ENCODE measurements around the gene CTNNBL1.
A peak's percentile ranks its signal among the peaks of the same experiment; 100 is the strongest.

The CTNNBL1 gene

GRCh38 chr20:37915800-37916570 lies 222.2 kb downstream of the CTNNBL1 start:
- FAIRE-seq (no peak), DNase-seq (ENCODE audit: insufficient read length) (no peak)
- TF ChIP-seq POLR2AphosphoS5 (IDR thresholded peaks at IDR 0.05; ENCODE audit: low read depth, low read length), result no peak
- TF ChIP-seq TAF1 (IDR thresholded peaks at IDR 0.05; ENCODE audit: borderline replicate concordance, low read depth, low read length), result no peak
- no peak for TF ChIP-seq POLR2A (IDR thresholded peaks at IDR 0.05; ENCODE audit: low read depth, low read length)

- DNase-seq (ENCODE audit: insufficient read length) (no peak), FAIRE-seq (no peak)
- no peak for TF ChIP-seq TAF1 (IDR thresholded peaks at IDR 0.05; ENCODE audit: borderline replicate concordance, low read depth, low read length)
- no peak for TF ChIP-seq POLR2AphosphoS5 (IDR thresholded peaks at IDR 0.05; ENCODE audit: low read depth, low read length)
- no peak for TF ChIP-seq POLR2A (IDR thresholded peaks at IDR 0.05; ENCODE audit: low read depth, low read length)
Measured at GRCh38 chr20:37917461-37917860, 223.6 kb downstream of the CTNNBL1 start.

GRCh38 chr20:37918035-37918434 lies 224.2 kb downstream of the CTNNBL1 start:
- DNase-seq (ENCODE audit: insufficient read length) (no peak), FAIRE-seq (no peak)
- TF ChIP-seq TAF1 (IDR thresholded peaks at IDR 0.05; ENCODE audit: borderline replicate concordance, low read depth, low read length) (no peak), POLR2AphosphoS5 (IDR thresholded peaks at IDR 0.05; ENCODE audit: low read depth, low read length) (no peak)

GRCh38 chr20:37919389-37920040 lies 225.7 kb downstream of the CTNNBL1 start:
- no peak for TF ChIP-seq POLR2A (IDR thresholded peaks at IDR 0.05; ENCODE audit: low read depth, low read length)
- no peak for TF ChIP-seq POLR2AphosphoS5 (IDR thresholded peaks at IDR 0.05; ENCODE audit: low read depth, low read length)
- no peak for TF ChIP-seq TAF1 (IDR thresholded peaks at IDR 0.05; ENCODE audit: borderline replicate concordance, low read depth, low read length)
- peak; percentile 72 for FAIRE-seq

GRCh38 chr20:37920270-37920669 lies 226.4 kb downstream of the CTNNBL1 start:
- no peak for FAIRE-seq
- TF ChIP-seq POLR2A (IDR thresholded peaks at IDR 0.05; ENCODE audit: low read depth, low read length) (no peak), POLR2AphosphoS5 (IDR thresholded peaks at IDR 0.05; ENCODE audit: low read depth, low read length) (no peak), TAF1 (IDR thresholded peaks at IDR 0.05; ENCODE audit: borderline replicate concordance, low read depth, low read length) (no peak)
- no peak for DNase-seq (ENCODE audit: insufficient read length)

More at GRCh38 chr20:37919389-37920040, 225.7 kb downstream of the CTNNBL1 start:
- DNase-seq (ENCODE audit: insufficient read length), result no peak

- FAIRE-seq, result no peak
- DNase-seq (ENCODE audit: insufficient read length), result no peak
- TF ChIP-seq TAF1 (IDR thresholded peaks at IDR 0.05; ENCODE audit: borderline replicate concordance, low read depth, low read length) (no peak), POLR2AphosphoS5 (IDR thresholded peaks at IDR 0.05; ENCODE audit: low read depth, low read length) (no peak), POLR2A (IDR thresholded peaks at IDR 0.05; ENCODE audit: low read depth, low read length) (no peak)
Measured at GRCh38 chr20:37920679-37921322, 227.0 kb downstream of the CTNNBL1 start.

- peak; percentile 54 for DNase-seq (ENCODE audit: insufficient read length)
- TF ChIP-seq POLR2AphosphoS5 (IDR thresholded peaks at IDR 0.05; ENCODE audit: low read depth, low read length) (no peak), TAF1 (IDR thresholded peaks at IDR 0.05; ENCODE audit: borderline replicate concordance, low read depth, low read length) (no peak), POLR2A (IDR thresholded peaks at IDR 0.05; ENCODE audit: low read depth, low read length) (no peak)
- peak; percentile 83 for FAIRE-seq
Measured at GRCh38 chr20:37921341-37921929, 227.6 kb downstream of the CTNNBL1 start.

Data from GM12892 (cell line).